WTC11 (cell line): Measurements from ENCODE around the gene ACSF3. TPM values are rescaled to one million over a fixed set of nuclear protein-coding genes. Genes with fewer than 3 reads are reported as not detected.
"Not testable (repeated sequence)": the region's sequence is repeated elsewhere in the genome, so short reads cannot be mapped to it uniquely, and the experiment has no call there.

Source experiments
- ATAC-seq: fragments of 200-7000 bp; cut with Tn5 transposase; 2 replicates; pipeline ENCODE4 v1.10.0; 2021; ENCODE audit warnings: mild to moderate bottlenecking, moderate library complexity
- CTCF ChIA-PET: fragments of 300-600 bp; sonication (Branson Sonifier 250); formaldehyde crosslinking; loops from one replicate; lab custom pipeline; 2021; ENCODE audit warnings: antibody characterized with exemption; lab: Charles Lee
- POLR2A ChIA-PET: fragments of 350-600 bp; sonication (Branson Sonifier 250); formaldehyde crosslinking; loops from one replicate; lab custom pipeline; 2021; ENCODE audit warnings: antibody characterized with exemption; lab: Charles Lee
- DNase-seq: peaks from one replicate; pipeline ENCODE4 v3.0.0; 2021; ENCODE audit warnings: low spot score
- H3K27ac Mint-ChIP-seq: 2 replicates; pipeline ENCODE4 v1.8.0; 2021; ENCODE audit warnings: mixed read lengths
- H3K27me3 Mint-ChIP-seq: 2 replicates; pipeline ENCODE4 v1.8.0; 2021; ENCODE audit warnings: low read depth, mild to moderate bottlenecking, moderate library complexity, mixed read lengths
- H3K36me3 Mint-ChIP-seq: 2 replicates; pipeline ENCODE4 v1.8.0; 2021; ENCODE audit warnings: mixed read lengths
- H3K4me1 Mint-ChIP-seq: 2 replicates; pipeline ENCODE4 v1.8.0; 2022; ENCODE audit warnings: mixed read lengths
- H3K4me3 Mint-ChIP-seq: 2 replicates; pipeline ENCODE4 v1.8.0; 2021; ENCODE audit warnings: mild to moderate bottlenecking, moderate library complexity, mixed read lengths
- H3K9me3 Mint-ChIP-seq: 2 replicates; pipeline ENCODE4 v1.8.0; 2021; ENCODE audit warnings: mixed read lengths
- CBFB ChIP-seq: sonication (generic); formaldehyde crosslinking; IDR thresholded peaks from 2 replicates; pipeline ENCODE4 v1.8.1; 2022; ENCODE audit warnings: mild to moderate bottlenecking, low read depth, missing genetic modification reagents
- CTCF ChIP-seq: fragments of 200-600 bp; IDR thresholded peaks from 2 replicates; pipeline ENCODE4 v1.8.0; 2022; ENCODE audit warnings: antibody characterized with exemption
- E2F1 ChIP-seq: sonication (generic); formaldehyde crosslinking; IDR thresholded peaks from 2 replicates; pipeline ENCODE4 v1.8.0; 2022; ENCODE audit warnings: mild to moderate bottlenecking, missing genetic modification reagents
- EMX1 ChIP-seq: fragments of 250-450 bp; sonication (Bioruptor Pico); IDR thresholded peaks from 2 replicates; pipeline ENCODE4 v1.8.0; 2021; ENCODE audit warnings: mild to moderate bottlenecking
- ETV6 ChIP-seq: sonication (generic); formaldehyde crosslinking; IDR thresholded peaks from 2 replicates; pipeline ENCODE4 v1.8.1; 2022; ENCODE audit warnings: mild to moderate bottlenecking, missing genetic modification reagents
- HMGA2 ChIP-seq: fragments of 250-450 bp; sonication (Bioruptor Pico); IDR thresholded peaks from 2 replicates; pipeline ENCODE4 v1.4.0; 2021; ENCODE audit warnings: mild to moderate bottlenecking, moderate library complexity
- IRF2 ChIP-seq: sonication (generic); formaldehyde crosslinking; IDR thresholded peaks from 2 replicates; pipeline ENCODE4 v1.8.0; 2022; ENCODE audit warnings: low read depth, missing genetic modification reagents, borderline replicate concordance
- MAX ChIP-seq: sonication (generic); formaldehyde crosslinking; IDR thresholded peaks from 2 replicates; pipeline ENCODE4 v1.8.0; 2022; ENCODE audit warnings: mild to moderate bottlenecking, missing genetic modification reagents
- MLX ChIP-seq: sonication (generic); formaldehyde crosslinking; IDR thresholded peaks from 2 replicates; pipeline ENCODE4 v1.8.1; 2023; ENCODE audit warnings: mild to moderate bottlenecking, missing genetic modification reagents, moderate library complexity
- MYBL2 ChIP-seq: sonication (generic); formaldehyde crosslinking; IDR thresholded peaks from 2 replicates; pipeline ENCODE4 v1.8.1; 2023; ENCODE audit warnings: mild to moderate bottlenecking, moderate library complexity, missing genetic modification reagents
- TCF7 ChIP-seq: sonication (generic); formaldehyde crosslinking; IDR thresholded peaks from 2 replicates; pipeline ENCODE4 v1.8.0; 2022; ENCODE audit warnings: mild to moderate bottlenecking, low read depth, missing genetic modification reagents, moderate library complexity
- ZBTB43 ChIP-seq: sonication (generic); formaldehyde crosslinking; IDR thresholded peaks from 2 replicates; pipeline ENCODE4 v1.8.1; 2023; ENCODE audit warnings: mild to moderate bottlenecking, missing genetic modification reagents
- ZNF138 ChIP-seq: sonication (generic); formaldehyde crosslinking; conservative IDR thresholded peaks from 2 replicates; pipeline ENCODE4 v1.8.1; 2022; ENCODE audit warnings: mild to moderate bottlenecking, moderate library complexity, missing genetic modification reagents
- ZNF532 ChIP-seq: fragments of 250-450 bp; sonication (Bioruptor Pico); IDR thresholded peaks from 2 replicates; pipeline ENCODE4 v1.9.0; 2021; ENCODE audit warnings: mild to moderate bottlenecking, borderline replicate concordance
- total RNA-seq: library from RNA; stranded (reverse); gene quantifications from 3 replicates; pipeline ENCODE4 v1.2.3, GENCODE V29; 2021

ACSF3 gene
- total RNA-seq, 1 experiment from 2014 or later = 22.9 TPM

GRCh38 chr16:89092013-89092412 is 1.6 kb upstream of the ACSF3 start (continued):
- TF ChIP-seq MAX = no peak

- POLR2A ChIA-PET, H3K27ac Mint-ChIP-seq, H3K36me3 Mint-ChIP-seq, DNase-seq, H3K9me3 Mint-ChIP-seq, ATAC-seq: not testable (repeated sequence)
- peaks cover 32% of the 10 kb centered on the region for H3K4me1 Mint-ChIP-seq
- peak overlapping the region; percentile 76 for H3K4me3 Mint-ChIP-seq
- peaks cover 26% of the 10 kb centered on the region for H3K27me3 Mint-ChIP-seq
- CTCF ChIA-PET = interaction anchor here (0.6 to 2.2 kb wide), 3 partner anchors 74 to 248 kb away, joined by 3 to 8 read pairs (median 3); no protein-coding TSS in a partner anchor
Observed at GRCh38 chr16:89093252-89093601, 425 bp upstream of the ACSF3 start.

GRCh38 chr16:89094252-89094879 is 714 bp downstream of the ACSF3 start:
- Mint-ChIP-seq H3K9me3 (no peaks in the 10 kb centered on the region), H3K36me3 (no peaks in the 10 kb centered on the region; the same call in 1 of the 2 replicates), H3K27ac (peak overlapping the region; percentile 82)
- POLR2A ChIA-PET = no interaction called here
- no peak for TF ChIP-seq E2F1
- TF ChIP-seq TCF7 = no peak
- no peak for TF ChIP-seq IRF2 (CRISPR knock-in tag)
- TF ChIP-seq ETV6 (CRISPR knock-in tag) = no peak
- TF ChIP-seq CTCF = no peak
- TF ChIP-seq MAX = no peak
- TF ChIP-seq ZBTB43 (CRISPR knock-in tag) = no peak
- TF ChIP-seq CBFB (CRISPR knock-in tag) = no peak
- TF ChIP-seq MYBL2 (CRISPR knock-in tag) = no peak
- TF ChIP-seq MLX (CRISPR knock-in tag) = no peak
- TF ChIP-seq HMGA2 (CRISPR knock-in tag) = no peak
- TF ChIP-seq ZNF138 (CRISPR knock-in tag) = no peak
- no peak for TF ChIP-seq ZNF532 (CRISPR knock-in tag)
- TF ChIP-seq EMX1 (CRISPR knock-in tag) = no peak
- TF ChIP-seq, all 79 proteins: peak for 0
- no peak for DNase-seq
- ATAC-seq = no peak
- Mint-ChIP-seq H3K27me3 (peaks cover 26% of the 10 kb centered on the region), H3K4me1 (peaks cover 29% of the 10 kb centered on the region), H3K4me3 (peak overlapping the region; percentile 99)
- CTCF ChIA-PET = interaction anchor here (2.2 kb wide), 1 partner anchor 73 kb away, joined by 8 read pairs; no protein-coding TSS in a partner anchor
